ENCODE results near the gene PACC1.

The PACC1 gene

GRCh38 chr1:212414328-212415106 lies at the start of gene PACC1:
TSS of gene PACC1 (minus strand) at chr1:212414886. CDS start at chr1:212414757, 129 bp downstream.
- peak; percentile 98 for DNase-seq

GRCh38 chr1:212463565-212464285 lies 49.0 kb upstream of the PACC1 start:
- no peak for DNase-seq

GRCh38 chr1:212461916-212462660 lies 47.4 kb upstream of the PACC1 start:
- DNase-seq, result no peak

GRCh38 chr1:212460376-212460775 lies 45.7 kb upstream of the PACC1 start:
- DNase-seq, result no peak

- DNase-seq, result no peak
Measured at GRCh38 chr1:212459656-212460055, 45.0 kb upstream of the PACC1 start.

GRCh38 chr1:212458817-212459216 lies 44.1 kb upstream of the PACC1 start:
- DNase-seq, result no peak

GRCh38 chr1:212457740-212458338 lies 43.2 kb upstream of the PACC1 start:
- DNase-seq, result peak; percentile 80

- DNase-seq, result peak; percentile 70
Measured at GRCh38 chr1:212455803-212456528, 41.3 kb upstream of the PACC1 start.

GRCh38 chr1:212455401-212455800 lies 40.7 kb upstream of the PACC1 start:
- DNase-seq, result no peak

- no peak for DNase-seq
Measured at GRCh38 chr1:212454741-212455140, 40.1 kb upstream of the PACC1 start.

- DNase-seq, result no peak
Measured at GRCh38 chr1:212453156-212453857, 38.6 kb upstream of the PACC1 start.

GRCh38 chr1:212452323-212453155 lies 37.9 kb upstream of the PACC1 start:
- DNase-seq, result peak; percentile 30

GRCh38 chr1:212451416-212452322 lies 37.0 kb upstream of the PACC1 start:
- DNase-seq, result no peak

- DNase-seq, result no peak
Measured at GRCh38 chr1:212450331-212450881, 35.7 kb upstream of the PACC1 start.

GRCh38 chr1:212447478-212447877 lies 32.8 kb upstream of the PACC1 start:
- DNase-seq, result no peak

GRCh38 chr1:212446333-212446732 lies 31.6 kb upstream of the PACC1 start:
- DNase-seq, result no peak

- DNase-seq, result no peak
Measured at GRCh38 chr1:212442408-212442807, 27.7 kb upstream of the PACC1 start.

GRCh38 chr1:212440419-212440818 lies 25.7 kb upstream of the PACC1 start:
- no peak for DNase-seq

- DNase-seq, result no peak
Measured at GRCh38 chr1:212438831-212439237, 24.1 kb upstream of the PACC1 start.

Data from inflammatory macrophage treated with lipopolysaccharide for 4 hours (primary cell).